GM19099 (cell line): ENCODE measurements around the gene DDX11.
A peak's percentile ranks its signal among the peaks of the same experiment; 100 is the strongest.

Experiments used
- POLR2A ChIP-seq: IDR thresholded peaks from 3 replicates; pipeline ENCODE4 v1.6.1; 2011; ENCODE audit warnings: low read depth; ENCODE audit not compliant: insufficient read length; ENCODE audit errors: extremely low read depth

DDX11 gene

DNA sequence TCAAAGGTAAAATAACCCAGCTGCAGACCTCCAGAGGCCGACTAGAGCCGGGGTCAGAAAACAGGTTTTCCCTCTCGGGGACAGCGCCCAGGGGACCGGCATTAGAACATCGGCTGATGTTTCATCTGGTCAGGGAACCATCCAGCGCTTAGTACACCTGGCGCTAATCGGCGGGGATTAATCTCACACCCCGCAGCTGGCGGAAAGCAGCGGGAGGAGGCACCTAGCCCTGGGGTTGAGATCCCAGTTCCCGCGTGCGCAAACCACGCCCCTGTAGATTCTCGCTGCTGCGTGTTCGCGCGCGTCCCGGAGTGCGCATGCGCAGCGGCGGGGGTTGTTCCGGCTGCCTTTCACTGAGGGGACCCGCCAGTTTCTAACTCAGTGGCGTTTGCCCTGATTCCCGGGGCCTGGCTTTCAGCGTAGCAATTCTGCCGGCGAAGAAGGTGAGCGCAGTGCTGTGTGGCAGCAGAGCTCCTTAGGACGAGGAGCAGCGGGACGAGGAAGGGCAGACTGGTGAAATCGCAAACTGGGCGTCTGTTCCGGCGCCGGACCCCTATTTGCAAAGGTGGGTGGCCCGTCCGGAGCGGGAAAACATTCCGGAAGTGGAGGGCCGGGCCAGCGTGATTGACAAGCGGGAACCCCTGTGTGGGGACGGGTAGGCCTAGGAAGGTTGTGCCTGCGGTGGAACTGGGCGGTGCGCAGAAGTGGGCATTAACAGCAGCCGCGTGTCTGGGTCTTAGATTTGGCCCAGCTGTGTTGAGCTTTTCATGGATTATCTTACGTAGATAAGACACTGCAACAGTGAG lies at the start of gene DDX11:
TSS of gene DDX11 (plus strand) at position 334 of the 806 bp plus-strand sequence. CDS start 4,534 bp downstream, outside the sequence.
- TF ChIP-seq POLR2A: peak; percentile 63

DNA sequence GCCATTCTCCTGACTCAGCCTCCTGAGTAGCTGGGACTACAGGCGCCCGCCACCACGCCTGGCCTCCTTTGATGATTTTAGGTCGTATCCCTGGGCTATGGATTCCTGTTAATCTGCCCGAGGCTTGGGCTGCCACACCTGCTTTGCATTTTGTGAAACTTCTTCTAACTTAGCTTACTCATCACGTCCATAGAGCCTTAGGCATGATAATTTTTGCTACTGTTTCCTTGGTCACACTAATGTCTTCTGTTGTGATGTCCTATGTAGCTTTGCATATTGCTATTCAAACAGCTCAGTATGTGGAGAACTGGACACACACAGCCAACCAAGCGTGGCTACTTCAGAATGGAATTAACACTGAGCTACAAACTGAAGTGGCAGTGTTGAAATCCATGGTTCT lies 47.5 kb upstream of the DDX11 start:
- no peak for TF ChIP-seq POLR2A

DNA sequence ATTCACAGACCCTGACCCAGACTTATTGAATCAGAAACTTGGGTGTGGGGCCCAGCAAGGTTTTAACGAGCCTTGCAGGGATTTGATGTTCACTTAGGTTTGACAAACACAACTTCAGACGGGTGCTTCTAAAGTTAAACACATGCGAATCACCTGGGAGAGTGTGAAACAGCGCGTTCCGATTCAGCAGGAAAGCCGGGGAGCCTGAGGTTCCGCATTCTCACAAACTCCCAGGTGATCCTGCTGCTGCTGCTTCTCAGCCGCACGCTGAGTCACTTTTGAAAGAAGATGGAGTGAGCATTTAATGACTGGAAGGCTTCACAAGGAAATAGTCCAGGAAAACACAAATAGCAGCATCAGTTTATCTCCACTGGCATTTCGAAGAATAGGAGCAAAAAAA lies 44.2 kb upstream of the DDX11 start:
- TF ChIP-seq POLR2A: no peak

DNA sequence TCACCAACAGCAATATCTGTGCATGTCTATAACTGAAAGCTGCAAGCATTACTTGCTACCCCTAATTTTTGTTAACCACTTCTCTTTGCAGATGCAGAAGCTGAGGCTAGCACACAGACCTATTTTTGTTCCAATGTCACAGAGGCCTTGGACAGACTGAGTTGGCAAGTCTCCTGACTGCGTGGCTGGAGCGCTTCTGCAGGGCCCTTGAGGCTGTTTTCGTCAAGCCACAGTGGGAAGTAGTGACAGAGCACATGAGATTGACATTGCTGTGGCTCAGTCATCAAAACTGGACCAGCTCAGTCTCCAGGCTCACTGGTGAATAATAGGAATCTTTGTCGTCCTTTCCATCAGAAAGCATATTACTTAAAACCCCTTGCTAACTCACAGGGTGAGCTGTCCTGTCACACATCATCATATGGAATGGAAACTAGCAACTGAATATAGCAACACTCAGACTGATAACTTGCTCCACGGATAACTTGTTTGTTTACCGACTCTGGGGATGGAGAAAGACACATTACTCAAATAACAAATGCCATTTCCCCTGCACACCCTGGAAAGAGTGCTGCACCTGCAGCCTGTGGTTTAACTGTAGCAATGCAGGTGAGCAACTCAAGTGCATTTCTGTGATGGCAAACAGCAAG lies 43.6 kb upstream of the DDX11 start:
- TF ChIP-seq POLR2A: no peak

DNA sequence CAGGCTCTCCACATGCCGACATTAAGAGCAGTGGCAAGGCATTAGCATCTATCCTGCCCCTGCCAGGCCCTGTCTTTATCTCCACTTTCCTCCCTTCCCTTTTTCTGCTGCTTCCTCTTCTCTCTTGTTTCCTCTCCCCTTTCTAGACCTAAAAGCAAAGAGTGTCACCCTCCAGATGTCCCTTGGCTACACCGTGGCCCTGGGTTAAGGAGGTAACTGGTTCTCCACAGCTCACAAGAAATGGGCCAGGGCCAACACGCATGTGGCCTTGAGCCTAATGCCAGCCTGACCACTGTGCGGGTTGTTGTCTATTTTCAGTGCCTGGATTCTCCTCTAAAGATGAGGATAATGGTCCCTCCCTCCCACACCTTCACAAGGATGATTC lies 41.7 kb upstream of the DDX11 start:
- TF ChIP-seq POLR2A: no peak

DNA sequence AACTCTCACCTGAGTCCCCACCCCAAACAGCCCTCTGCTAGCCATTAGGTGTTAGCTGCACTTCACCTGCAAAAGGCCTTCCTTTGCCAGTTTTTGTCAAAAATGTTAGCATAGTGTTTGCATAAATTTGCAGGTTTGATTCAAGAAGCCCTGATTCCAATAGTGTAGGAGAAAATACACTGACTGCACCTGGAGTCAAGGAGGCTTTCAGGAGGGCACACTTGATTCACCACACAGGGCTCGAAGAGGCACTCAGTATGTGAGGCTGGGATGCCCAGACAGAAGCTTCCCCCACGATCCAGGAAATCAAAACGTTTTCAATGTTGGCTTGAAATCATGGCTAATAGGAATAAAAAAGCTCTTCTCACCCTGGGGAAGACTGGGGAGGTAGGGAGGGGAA lies 40.5 kb upstream of the DDX11 start:
- TF ChIP-seq POLR2A: no peak

DNA sequence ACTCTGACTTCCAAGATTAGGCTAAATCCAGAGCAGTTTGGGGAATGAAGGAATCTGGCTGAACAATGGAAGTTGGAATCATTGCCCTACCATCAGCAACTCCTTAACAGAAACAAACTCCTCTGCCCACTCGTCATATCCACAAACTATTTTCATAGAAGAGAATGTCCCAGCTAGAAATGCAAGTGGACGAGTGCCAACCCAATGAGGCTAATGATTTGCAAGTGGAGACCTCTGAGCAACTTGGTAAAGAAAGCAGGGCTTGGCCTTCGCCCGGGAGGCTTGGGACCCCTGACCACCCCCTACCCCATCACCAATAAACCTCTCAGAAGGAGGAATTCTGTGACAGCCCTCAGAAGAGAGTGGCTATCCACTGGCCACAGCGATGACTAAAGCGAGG lies 40.0 kb upstream of the DDX11 start:
- TF ChIP-seq POLR2A: no peak

DNA sequence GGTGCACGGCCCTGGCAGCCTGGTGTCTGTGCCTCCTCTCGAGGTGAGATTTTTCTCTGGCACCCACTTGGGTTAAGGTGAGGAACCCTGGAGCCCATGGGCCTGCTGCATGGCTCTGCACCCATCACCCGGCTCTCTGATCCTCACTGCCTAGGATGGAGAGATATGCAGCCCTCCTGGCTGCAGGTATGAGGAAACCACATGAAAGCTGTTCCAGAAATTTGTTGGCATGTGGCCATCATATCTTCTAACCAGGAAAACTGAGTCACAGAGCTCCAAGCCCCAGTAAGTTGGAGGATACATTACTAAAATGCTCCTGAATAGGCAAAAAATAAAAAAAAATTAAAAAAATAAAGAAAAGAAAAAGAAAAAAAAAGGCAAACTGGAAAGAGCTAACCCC lies 39.3 kb upstream of the DDX11 start:
- TF ChIP-seq POLR2A: no peak

DNA sequence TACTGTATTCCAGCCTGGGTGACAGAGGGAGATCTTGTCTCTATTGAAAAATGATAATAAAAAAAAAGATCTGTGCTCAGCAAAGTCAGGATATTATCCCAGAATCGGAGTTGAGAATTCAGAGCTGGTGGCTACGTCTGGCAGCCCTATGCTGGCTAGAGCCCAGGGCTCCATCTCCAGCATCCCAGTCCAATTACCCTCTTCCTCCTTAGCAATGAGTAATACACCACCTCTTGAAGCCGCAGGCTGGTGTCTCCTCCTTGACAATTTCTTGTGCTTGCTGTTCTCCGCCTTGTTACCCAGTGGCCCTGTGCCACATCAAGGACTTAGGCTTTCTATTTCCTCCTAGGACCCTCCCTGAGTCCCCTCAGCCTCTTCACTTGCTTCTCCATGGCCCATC lies 38.4 kb upstream of the DDX11 start:
- no peak for TF ChIP-seq POLR2A

DNA sequence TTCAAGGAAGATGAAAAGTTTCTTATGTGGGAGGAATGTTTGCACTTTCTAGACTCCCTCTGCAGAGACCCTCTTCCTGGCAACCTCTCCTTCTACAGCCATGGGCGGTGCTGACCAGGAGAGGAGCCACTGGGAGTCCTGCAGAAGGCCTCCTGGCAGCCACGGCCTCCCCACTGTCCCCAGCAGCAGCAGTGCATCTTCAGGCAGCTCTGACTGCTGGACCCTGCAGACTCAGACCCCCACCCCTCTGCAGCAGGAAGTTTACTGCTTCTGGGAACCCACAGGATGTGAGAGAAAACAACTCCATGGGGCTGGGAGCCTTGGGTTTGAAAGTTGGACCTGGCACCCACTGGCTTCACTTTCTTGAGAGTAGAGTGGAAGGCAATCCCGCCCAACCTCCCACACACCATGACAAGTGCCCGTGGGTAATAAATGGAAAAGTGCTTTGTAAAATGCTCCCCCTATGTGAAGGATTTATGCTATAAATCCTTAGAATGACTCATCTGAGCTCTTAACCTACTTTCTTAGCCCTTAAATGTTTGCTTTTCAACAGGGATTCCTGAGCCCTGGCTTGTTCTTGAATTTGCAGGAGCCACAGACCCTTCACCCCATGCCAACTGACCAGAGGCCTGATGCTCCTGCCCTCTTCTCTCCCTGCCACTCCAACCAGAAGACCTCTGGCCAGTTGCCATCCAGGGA lies 37.5 kb upstream of the DDX11 start:
- TF ChIP-seq POLR2A: no peak

DNA sequence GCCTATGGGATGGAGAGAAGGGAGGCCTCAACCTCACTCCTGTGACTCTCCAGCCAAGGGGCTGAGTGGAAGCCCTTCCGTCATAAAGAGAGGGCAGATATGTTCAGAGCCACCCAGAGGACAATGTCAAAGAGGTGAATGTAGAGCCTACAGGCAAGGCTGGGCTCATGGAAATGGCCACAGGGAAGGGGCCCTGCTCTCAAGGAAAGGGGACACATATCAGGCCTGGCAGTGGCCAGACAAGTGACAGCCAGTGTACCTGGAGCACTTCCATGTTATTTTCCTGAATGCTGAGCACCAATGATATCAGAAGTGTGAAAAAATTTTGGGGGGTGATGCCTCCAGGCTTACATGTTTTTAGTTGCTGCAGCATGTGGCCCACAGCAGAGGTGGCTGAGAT lies 36.6 kb upstream of the DDX11 start:
- no peak for TF ChIP-seq POLR2A

DNA sequence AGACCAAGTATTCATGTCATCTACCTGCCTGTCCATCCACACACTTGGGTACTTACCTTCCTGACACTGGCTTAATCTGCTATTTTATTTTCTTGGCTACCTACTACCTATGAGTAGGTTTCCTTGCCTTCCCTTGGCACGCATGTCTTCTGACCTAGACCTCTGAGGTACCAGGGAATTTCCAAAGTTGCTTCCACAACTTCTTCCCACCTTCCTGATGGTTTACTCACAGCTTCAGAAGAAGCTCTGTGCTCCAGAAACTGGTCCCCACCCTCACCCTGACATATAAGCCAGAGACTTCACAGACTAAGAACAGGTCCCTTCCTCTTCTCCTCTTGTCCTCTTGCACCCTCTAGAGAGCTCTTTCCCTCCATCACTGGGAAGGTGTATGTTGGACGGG lies 35.7 kb upstream of the DDX11 start:
- TF ChIP-seq POLR2A: no peak

DNA sequence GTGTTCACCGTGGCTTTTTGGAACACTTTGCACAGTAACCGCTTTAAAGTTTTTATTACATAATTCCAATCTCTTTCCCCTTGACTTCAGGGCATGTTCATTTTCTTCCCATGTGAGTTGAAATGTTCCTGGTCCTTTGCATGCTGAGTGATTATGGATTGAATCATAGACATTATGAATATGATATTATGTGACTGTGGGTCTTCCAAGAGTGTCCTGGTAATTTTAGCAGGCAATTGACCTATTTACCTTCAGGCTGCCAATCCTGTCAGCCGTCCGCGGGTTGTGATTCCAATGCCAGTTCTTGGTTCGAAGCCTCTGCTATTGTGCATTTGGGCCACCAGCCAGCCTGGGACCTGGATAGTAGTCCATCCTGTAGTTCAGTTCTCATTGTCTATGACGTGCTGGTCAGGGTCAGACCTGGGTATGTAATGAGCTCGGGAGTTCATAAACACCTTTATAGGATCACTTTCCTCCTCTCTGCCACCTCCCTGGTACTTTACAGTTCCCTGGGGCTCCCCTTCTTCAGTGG lies 32.6 kb upstream of the DDX11 start:
- TF ChIP-seq POLR2A: no peak

DNA sequence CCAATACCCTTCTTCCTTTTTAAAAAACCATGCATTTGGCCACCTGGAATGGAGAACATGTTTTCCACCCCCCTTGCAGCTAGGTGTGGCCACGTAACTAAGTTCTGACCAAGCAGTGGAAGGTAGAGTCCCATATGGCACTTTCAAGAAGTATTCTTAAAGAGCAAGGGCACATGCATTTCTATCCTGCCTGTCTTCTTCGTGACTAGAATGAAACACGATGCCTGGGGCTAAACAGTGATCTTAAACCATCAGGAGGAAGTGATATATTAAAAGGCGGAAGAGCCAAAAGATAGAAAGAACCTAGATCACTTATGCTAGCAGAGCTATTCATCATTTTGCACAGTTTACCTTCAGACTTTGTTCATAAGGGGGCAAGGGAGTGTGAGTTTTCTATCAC lies 16.0 kb upstream of the DDX11 start:
- TF ChIP-seq POLR2A: no peak

DNA sequence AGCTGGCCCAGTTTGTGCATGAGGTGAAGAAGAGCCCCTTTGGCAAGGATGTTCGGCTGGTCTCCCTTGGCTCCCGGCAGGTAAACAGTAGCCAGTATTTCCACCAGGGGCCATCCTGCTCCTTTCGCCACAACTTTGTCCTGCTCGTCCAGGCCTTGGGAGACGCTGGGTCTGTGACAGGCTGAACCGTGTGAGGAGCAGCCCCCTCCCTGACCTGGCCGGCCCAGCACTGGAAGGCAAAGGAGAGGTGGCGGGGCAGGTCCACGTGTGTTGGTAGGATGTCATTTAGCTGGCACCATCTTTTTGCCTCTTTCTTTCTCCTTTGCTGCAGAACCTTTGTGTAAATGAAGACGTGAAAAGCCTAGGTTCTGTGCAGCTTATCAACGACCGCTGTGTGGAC lies 15.4 kb downstream of the DDX11 start:
- TF ChIP-seq POLR2A: no peak

DNA sequence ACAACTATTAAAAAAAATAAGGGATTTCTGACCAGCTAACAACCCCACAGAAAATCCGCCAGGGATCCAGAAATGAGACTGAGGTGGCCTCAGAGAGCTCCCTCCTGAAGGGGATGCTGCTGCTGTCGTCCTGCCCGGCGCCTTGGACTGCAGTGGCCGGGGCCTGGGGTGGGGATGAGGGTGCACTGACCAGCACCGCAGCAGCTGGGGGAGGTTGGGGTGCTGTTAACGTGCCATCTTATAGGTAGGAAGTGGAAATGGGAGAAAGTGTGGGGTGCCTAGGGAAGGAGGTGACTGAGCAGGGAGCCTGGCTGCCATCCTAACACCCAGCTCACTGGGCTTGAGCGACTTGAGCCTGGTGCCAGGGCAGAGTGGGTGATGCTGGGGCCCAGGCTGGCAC lies 32.0 kb downstream of the DDX11 start:
- TF ChIP-seq POLR2A: no peak
